Testis (tissue), 2 donors: ENCODE results near the gene IFT43.

Experiments used
- CTCF ChIP-seq, 3 experiments: fragments of 450-650 bp in 2 of 3; fragments of 200-600 bp in 1 of 3; sonication (generic) in 1 of 3; IDR thresholded peaks; one replicate each; pipeline ENCODE4 v1.5.1; 2016 to 2019; ENCODE audit warnings: antibody characterized with exemption in 3 of 3, mild to moderate bottlenecking in 2 of 3, moderate library complexity in 1 of 3
- POLR2A ChIP-seq: fragments of 450-650 bp; IDR thresholded peaks from one replicate; pipeline ENCODE4 v1.6.1; 2017; ENCODE audit warnings: antibody characterized with exemption, mild to moderate bottlenecking, moderate library complexity

- TF ChIP-seq POLR2A: no peak
- no peak for TF ChIP-seq CTCF (IDR thresholded peaks at IDR 0.05)
These were observed 8.0 kb upstream of the IFT43 start for GRCh38 chr14:75977582-75977943.
